ENCODE results near the gene CACNA2D2. TPM values are rescaled to one million over a fixed set of nuclear protein-coding genes. Genes with fewer than 3 reads are reported as not detected.

CACNA2D2 gene
- total RNA-seq, 1 experiment from 2014 or later = 0.59 TPM

- POLR2A ChIA-PET = interaction anchor here (0.6 kb wide), 1 partner anchor 32 kb away, joined by 14 read pairs; no protein-coding TSS in a partner anchor
- TF ChIP-seq SIN3A (IDR thresholded peaks at IDR 0.05; ENCODE audit: borderline replicate concordance, insufficient read depth, low read depth, low read length) (no peak), TCF7L2 (IDR thresholded peaks at IDR 0.05; ENCODE audit: low read depth, low read length) (no peak), CTCF (IDR thresholded peaks at IDR 0.05) (no peak), POLR2AphosphoS5 (IDR thresholded peaks at IDR 0.05; ENCODE audit: low read depth, low read length) (no peak)
- TF ChIP-seq, protein P1, sequence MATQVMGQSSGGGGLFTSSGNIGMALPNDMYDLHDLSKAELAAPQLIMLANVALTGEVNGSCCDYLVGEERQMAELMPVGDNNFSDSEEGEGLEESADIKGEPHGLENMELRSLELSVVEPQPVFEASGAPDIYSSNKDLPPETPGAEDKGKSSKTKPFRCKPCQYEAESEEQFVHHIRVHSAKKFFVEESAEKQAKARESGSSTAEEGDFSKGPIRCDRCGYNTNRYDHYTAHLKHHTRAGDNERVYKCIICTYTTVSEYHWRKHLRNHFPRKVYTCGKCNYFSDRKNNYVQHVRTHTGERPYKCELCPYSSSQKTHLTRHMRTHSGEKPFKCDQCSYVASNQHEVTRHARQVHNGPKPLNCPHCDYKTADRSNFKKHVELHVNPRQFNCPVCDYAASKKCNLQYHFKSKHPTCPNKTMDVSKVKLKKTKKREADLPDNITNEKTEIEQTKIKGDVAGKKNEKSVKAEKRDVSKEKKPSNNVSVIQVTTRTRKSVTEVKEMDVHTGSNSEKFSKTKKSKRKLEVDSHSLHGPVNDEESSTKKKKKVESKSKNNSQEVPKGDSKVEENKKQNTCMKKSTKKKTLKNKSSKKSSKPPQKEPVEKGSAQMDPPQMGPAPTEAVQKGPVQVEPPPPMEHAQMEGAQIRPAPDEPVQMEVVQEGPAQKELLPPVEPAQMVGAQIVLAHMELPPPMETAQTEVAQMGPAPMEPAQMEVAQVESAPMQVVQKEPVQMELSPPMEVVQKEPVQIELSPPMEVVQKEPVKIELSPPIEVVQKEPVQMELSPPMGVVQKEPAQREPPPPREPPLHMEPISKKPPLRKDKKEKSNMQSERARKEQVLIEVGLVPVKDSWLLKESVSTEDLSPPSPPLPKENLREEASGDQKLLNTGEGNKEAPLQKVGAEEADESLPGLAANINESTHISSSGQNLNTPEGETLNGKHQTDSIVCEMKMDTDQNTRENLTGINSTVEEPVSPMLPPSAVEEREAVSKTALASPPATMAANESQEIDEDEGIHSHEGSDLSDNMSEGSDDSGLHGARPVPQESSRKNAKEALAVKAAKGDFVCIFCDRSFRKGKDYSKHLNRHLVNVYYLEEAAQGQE (IDR thresholded peaks at IDR 0.05; ENCODE audit: insufficient read depth in 1 of 2, low read depth in 2 of 2, low read length in 1 of 2) = no peak
- Histone ChIP-seq H3K27ac (ENCODE audit: low read length) (no peak overlapping the region), H3K36me3 (ENCODE audit: control insufficient read depth, insufficient read depth, low read length) (no peaks in the 10 kb centered on the region), H3K27me3 (ENCODE audit: control insufficient read depth, insufficient read depth, low read length) (no peaks in the 10 kb centered on the region), H3K4me3 (ENCODE audit: low read depth in 2 of 2, low read length in 2 of 2) (no peak overlapping the region), H3K9me3 (ENCODE audit: control insufficient read depth, insufficient read depth, low read depth, low read length) (no peaks in the 10 kb centered on the region), H3K4me1 (ENCODE audit: control insufficient read depth, insufficient read depth, low read length) (no peaks in the 10 kb centered on the region; the same call in 1 of the 2 replicates)
- no TSS peak for BruUV-seq (replicated peaks)
- intact Hi-C loops (cut with micrococcal nuclease; ENCODE audit: unreplicated experiment) (loop anchor here (10.0 kb wide), 1 partner anchor 174 kb away; no protein-coding TSS in a partner anchor), in situ Hi-C loops (cut with HindIII; ENCODE audit: low pct_unique_long_range_greater_than_20kb, low sequenced_read_pairs) (no loop called here)
- CTCF ChIA-PET = interaction anchor here (1.0 kb wide), 1 partner anchor 171 kb away, joined by 4 read pairs; no protein-coding TSS in a partner anchor
- ATAC-seq (no peak), DNase-seq (ENCODE audit: low read depth, low spot score) (no peak)
Observed at GRCh38 chr3:50371133-50371685, 132.2 kb downstream of the CACNA2D2 start.

GRCh38 chr3:50370594-50370993 lies 132.8 kb downstream of the CACNA2D2 start:
- in situ Hi-C loops (cut with HindIII; ENCODE audit: low pct_unique_long_range_greater_than_20kb, low sequenced_read_pairs) = no loop called here
- ATAC-seq (no peak), DNase-seq (ENCODE audit: low read depth, low spot score) (no peak)
- no peaks in the 10 kb centered on the region for H3K27me3 ChIP-seq (ENCODE audit: control insufficient read depth, insufficient read depth, low read length)
- BruUV-seq (replicated peaks) = no TSS peak
- TF ChIP-seq TCF7L2 (IDR thresholded peaks at IDR 0.05; ENCODE audit: low read depth, low read length) (no peak), CTCF (IDR thresholded peaks at IDR 0.05) (no peak; the same call in 1 of the 2 replicates)
- ChIA-PET CTCF (interaction anchor here (0.6 to 1.0 kb wide), 3 partner anchors 102 to 189 kb away, joined by 3 to 6 read pairs (median 4); no protein-coding TSS in a partner anchor), POLR2A (no interaction called here)
- no peaks in the 10 kb centered on the region for H3K36me3 ChIP-seq (ENCODE audit: control insufficient read depth, insufficient read depth, low read length)
- no peak overlapping the region for H3K27ac ChIP-seq (ENCODE audit: low read length)
- no peaks in the 10 kb centered on the region for H3K9me3 ChIP-seq (ENCODE audit: control insufficient read depth, insufficient read depth, low read depth, low read length)
- no peak overlapping the region for H3K4me3 ChIP-seq (ENCODE audit: low read depth in 2 of 2, low read length in 2 of 2)
- no peaks in the 10 kb centered on the region; the same call in 1 of the 2 replicates for H3K4me1 ChIP-seq (ENCODE audit: control insufficient read depth, insufficient read depth, low read length)
- intact Hi-C loops (cut with micrococcal nuclease; ENCODE audit: unreplicated experiment) = loop anchor here (10.0 kb wide), 1 partner anchor 174 kb away; no protein-coding TSS in a partner anchor
